SK-N-SH treated with all-trans-retinoic acid at 6 μM for 48 hours (cell line): ENCODE measurements around the gene ZNF654.
"Not testable (repeated sequence)": the region's sequence is repeated elsewhere in the genome, so short reads cannot be mapped to it uniquely, and the experiment has no call there.

Experiments
- ATAC-seq: fragments of 200-7000 bp; cut with Tn5 transposase; 3 replicates; pipeline ENCODE4 v1.9.1; 2020; ENCODE audit warnings: mild to moderate bottlenecking, moderate library complexity
- BACH2 ChIP-seq: fragments of 250-450 bp; sonication (Bioruptor Pico); IDR thresholded peaks from 2 replicates; pipeline ENCODE4 v1.9.0; 2021; ENCODE audit warnings: mild to moderate bottlenecking, borderline replicate concordance
- ESRRG ChIP-seq: fragments of 250-450 bp; sonication (Bioruptor Pico); IDR thresholded peaks from 2 replicates; pipeline ENCODE4 v1.6.1; 2021; ENCODE audit warnings: mild to moderate bottlenecking
- GLIS3 ChIP-seq: fragments of 250-450 bp; sonication (Bioruptor Pico); IDR thresholded peaks from 2 replicates; pipeline ENCODE4 v1.5.0; 2020; ENCODE audit warnings: mild to moderate bottlenecking, moderate library complexity
- ISL1 ChIP-seq: fragments of 250-450 bp; sonication (Bioruptor Pico); IDR thresholded peaks from 2 replicates; pipeline ENCODE4 v2.1.2; 2022; ENCODE audit warnings: mild to moderate bottlenecking, moderate library complexity
- OSR1 ChIP-seq: fragments of 250-450 bp; sonication (Bioruptor Pico); IDR thresholded peaks from 2 replicates; pipeline ENCODE4 v1.8.0; 2022; ENCODE audit warnings: moderate library complexity, mild to moderate bottlenecking, inconsistent platforms
- PPARA ChIP-seq: fragments of 250-450 bp; sonication (Bioruptor Pico); IDR thresholded peaks from 2 replicates; pipeline ENCODE4 v1.5.0; 2020; ENCODE audit warnings: mild to moderate bottlenecking, borderline replicate concordance
- RARB ChIP-seq: fragments of 250-450 bp; sonication (Bioruptor Pico); IDR thresholded peaks from 2 replicates; pipeline ENCODE4 v1.8.0; 2021; ENCODE audit warnings: mild to moderate bottlenecking, moderate library complexity
- TCF4 ChIP-seq: fragments of 250-450 bp; sonication (Bioruptor Pico); IDR thresholded peaks from 2 replicates; pipeline ENCODE4 v1.8.0; 2021; ENCODE audit warnings: mild to moderate bottlenecking, moderate library complexity, borderline replicate concordance
- TOX ChIP-seq: fragments of 250-450 bp; sonication (Bioruptor Pico); IDR thresholded peaks from 2 replicates; pipeline ENCODE4 v1.8.0; 2021; ENCODE audit warnings: mild to moderate bottlenecking, moderate library complexity, borderline replicate concordance
- TSHZ2 ChIP-seq: fragments of 250-450 bp; sonication (Bioruptor Pico); IDR thresholded peaks from 2 replicates; pipeline ENCODE4 v1.5.0; 2020; ENCODE audit warnings: mild to moderate bottlenecking, moderate library complexity
- ZC3H10 ChIP-seq: fragments of 250-450 bp; sonication (Bioruptor Pico); IDR thresholded peaks from 2 replicates; pipeline ENCODE4 v1.5.1; 2021; ENCODE audit warnings: mild to moderate bottlenecking, moderate library complexity
- ZFP3 ChIP-seq: fragments of 250-450 bp; sonication (Bioruptor Pico); IDR thresholded peaks from 2 replicates; pipeline ENCODE4 v1.5.0; 2020; ENCODE audit warnings: mild to moderate bottlenecking, moderate library complexity
- ZFP30 ChIP-seq: fragments of 450-650 bp; formaldehyde crosslinking; IDR thresholded peaks from 2 replicates; pipeline ENCODE4 v1.5.0; 2022; ENCODE audit warnings: mild to moderate bottlenecking, moderate library complexity
- ZNF565 ChIP-seq: fragments of 450-650 bp; formaldehyde crosslinking; conservative IDR thresholded peaks from 2 replicates; pipeline ENCODE4 v1.5.0; 2020; ENCODE audit warnings: low read depth, mild to moderate bottlenecking, moderate library complexity
- ZNF70 ChIP-seq: fragments of 450-650 bp; formaldehyde crosslinking; IDR thresholded peaks from 2 replicates; pipeline ENCODE4 v1.5.0; 2020; ENCODE audit warnings: mild to moderate bottlenecking, moderate library complexity
- ZNF8 ChIP-seq: fragments of 450-650 bp; formaldehyde crosslinking; IDR thresholded peaks from 2 replicates; pipeline ENCODE4 v1.5.0; 2020; ENCODE audit warnings: mild to moderate bottlenecking, moderate library complexity
- TF ChIP-seq, protein P1 (sequence below): fragments of 250-450 bp; sonication (Bioruptor Pico); IDR thresholded peaks from 2 replicates; pipeline ENCODE4 v1.8.0; 2021; ENCODE audit warnings: low read depth, mild to moderate bottlenecking, moderate library complexity, borderline replicate concordance
- TF ChIP-seq, protein P2 (sequence below): fragments of 250-450 bp; sonication (Bioruptor Pico); IDR thresholded peaks from 2 replicates; pipeline ENCODE4 v1.5.1; 2021; ENCODE audit warnings: mild to moderate bottlenecking, moderate library complexity
- TF ChIP-seq, protein P3 (sequence below): fragments of 250-450 bp; sonication (Bioruptor Pico); IDR thresholded peaks from 2 replicates; pipeline ENCODE4 v1.8.0; 2020; ENCODE audit warnings: mild to moderate bottlenecking, moderate library complexity, borderline replicate concordance

ZNF654 gene

GRCh38 chr3:88180398-88180999, 121.4 kb downstream of the ZNF654 start:
- peak; percentile 76 for ATAC-seq
- no peak for TF ChIP-seq ZNF8 (CRISPR knock-in tag)
- no peak for TF ChIP-seq ISL1 (CRISPR knock-in tag)
- no peak for TF ChIP-seq ZFP30 (CRISPR knock-in tag)
- no peak for TF ChIP-seq TSHZ2 (CRISPR knock-in tag)
- no peak for TF ChIP-seq ESRRG
- TF ChIP-seq OSR1 (CRISPR knock-in tag), result no peak
- no peak for TF ChIP-seq PPARA (CRISPR knock-in tag)
- no peak for TF ChIP-seq ZC3H10 (CRISPR knock-in tag)
- TF ChIP-seq, protein P1, sequence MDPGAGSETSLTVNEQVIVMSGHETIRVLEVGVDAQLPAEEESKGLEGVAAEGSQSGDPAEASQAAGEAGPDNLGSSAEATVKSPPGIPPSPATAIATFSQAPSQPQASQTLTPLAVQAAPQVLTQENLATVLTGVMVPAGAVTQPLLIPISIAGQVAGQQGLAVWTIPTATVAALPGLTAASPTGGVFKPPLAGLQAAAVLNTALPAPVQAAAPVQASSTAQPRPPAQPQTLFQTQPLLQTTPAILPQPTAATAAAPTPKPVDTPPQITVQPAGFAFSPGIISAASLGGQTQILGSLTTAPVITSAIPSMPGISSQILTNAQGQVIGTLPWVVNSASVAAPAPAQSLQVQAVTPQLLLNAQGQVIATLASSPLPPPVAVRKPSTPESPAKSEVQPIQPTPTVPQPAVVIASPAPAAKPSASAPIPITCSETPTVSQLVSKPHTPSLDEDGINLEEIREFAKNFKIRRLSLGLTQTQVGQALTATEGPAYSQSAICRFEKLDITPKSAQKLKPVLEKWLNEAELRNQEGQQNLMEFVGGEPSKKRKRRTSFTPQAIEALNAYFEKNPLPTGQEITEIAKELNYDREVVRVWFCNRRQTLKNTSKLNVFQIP (CRISPR knock-in tag), result no peak

DNA sequence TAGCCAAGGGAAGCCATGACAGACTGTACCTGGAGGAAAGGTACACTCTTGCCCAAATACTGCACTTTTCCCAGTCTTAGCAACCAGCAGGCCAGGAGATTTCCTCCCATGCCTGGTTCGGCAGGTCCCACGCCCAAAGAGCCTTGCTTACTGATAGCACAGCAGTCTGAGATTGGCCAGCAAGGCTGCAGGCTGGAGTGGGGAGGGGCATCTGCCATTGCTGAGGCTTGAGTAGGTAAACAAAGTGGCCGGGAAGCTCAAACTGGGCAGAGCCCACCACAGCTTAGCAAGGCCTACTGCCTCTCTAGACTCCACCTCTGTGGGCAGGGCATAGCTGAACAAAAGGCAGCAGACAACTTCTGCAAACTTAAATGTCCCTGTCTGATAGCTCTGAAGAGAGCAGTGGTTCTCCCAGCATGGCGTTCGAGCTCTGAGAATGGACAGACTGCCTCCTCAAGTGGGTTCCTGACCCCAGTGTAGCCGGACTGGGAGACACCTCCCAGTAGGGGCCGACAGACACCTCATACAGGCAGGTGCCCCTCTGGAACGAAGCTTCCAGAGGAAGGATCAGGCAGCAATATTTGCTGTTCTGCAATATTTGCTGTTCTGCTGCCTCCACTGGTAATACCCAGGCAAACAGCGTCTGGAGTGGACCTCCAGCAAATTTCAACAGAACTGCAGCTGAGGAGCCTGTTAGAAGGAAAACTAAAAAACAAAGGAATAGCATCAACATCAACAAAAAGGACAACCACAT, 123.3 kb downstream of the ZNF654 start:
- not testable (repeated sequence) for ATAC-seq

- TF ChIP-seq, protein P1 (CRISPR knock-in tag), result no peak
- TF ChIP-seq ZFP30 (CRISPR knock-in tag), result no peak
- no peak for TF ChIP-seq RARB (CRISPR knock-in tag)
- TF ChIP-seq ZNF565 (CRISPR knock-in tag), result no peak
- no peak for TF ChIP-seq ZFP3 (CRISPR knock-in tag)
- TF ChIP-seq BACH2 (CRISPR knock-in tag), result no peak
- TF ChIP-seq, protein P2, sequence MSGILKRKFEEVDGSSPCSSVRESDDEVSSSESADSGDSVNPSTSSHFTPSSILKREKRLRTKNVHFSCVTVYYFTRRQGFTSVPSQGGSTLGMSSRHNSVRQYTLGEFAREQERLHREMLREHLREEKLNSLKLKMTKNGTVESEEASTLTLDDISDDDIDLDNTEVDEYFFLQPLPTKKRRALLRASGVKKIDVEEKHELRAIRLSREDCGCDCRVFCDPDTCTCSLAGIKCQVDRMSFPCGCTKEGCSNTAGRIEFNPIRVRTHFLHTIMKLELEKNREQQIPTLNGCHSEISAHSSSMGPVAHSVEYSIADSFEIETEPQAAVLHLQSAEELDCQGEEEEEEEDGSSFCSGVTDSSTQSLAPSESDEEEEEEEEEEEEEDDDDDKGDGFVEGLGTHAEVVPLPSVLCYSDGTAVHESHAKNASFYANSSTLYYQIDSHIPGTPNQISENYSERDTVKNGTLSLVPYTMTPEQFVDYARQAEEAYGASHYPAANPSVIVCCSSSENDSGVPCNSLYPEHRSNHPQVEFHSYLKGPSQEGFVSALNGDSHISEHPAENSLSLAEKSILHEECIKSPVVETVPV, result no peak
- TF ChIP-seq TCF4, result no peak
- no peak for TF ChIP-seq ZNF70 (CRISPR knock-in tag)
- TF ChIP-seq, protein P3, sequence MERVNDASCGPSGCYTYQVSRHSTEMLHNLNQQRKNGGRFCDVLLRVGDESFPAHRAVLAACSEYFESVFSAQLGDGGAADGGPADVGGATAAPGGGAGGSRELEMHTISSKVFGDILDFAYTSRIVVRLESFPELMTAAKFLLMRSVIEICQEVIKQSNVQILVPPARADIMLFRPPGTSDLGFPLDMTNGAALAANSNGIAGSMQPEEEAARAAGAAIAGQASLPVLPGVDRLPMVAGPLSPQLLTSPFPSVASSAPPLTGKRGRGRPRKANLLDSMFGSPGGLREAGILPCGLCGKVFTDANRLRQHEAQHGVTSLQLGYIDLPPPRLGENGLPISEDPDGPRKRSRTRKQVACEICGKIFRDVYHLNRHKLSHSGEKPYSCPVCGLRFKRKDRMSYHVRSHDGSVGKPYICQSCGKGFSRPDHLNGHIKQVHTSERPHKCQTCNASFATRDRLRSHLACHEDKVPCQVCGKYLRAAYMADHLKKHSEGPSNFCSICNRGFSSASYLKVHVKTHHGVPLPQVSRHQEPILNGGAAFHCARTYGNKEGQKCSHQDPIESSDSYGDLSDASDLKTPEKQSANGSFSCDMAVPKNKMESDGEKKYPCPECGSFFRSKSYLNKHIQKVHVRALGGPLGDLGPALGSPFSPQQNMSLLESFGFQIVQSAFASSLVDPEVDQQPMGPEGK (CRISPR knock-in tag), result no peak
- no peak for TF ChIP-seq GLIS3 (CRISPR knock-in tag)
- no peak for TF ChIP-seq ZNF8 (CRISPR knock-in tag)
- no peak for TF ChIP-seq TSHZ2 (CRISPR knock-in tag)
- no peak for TF ChIP-seq ESRRG
- no peak for TF ChIP-seq TOX
- no peak for TF ChIP-seq PPARA (CRISPR knock-in tag)
Observed at GRCh38 chr3:88188436-88188835, 129.4 kb downstream of the ZNF654 start.

More at GRCh38 chr3:88188436-88188835, 129.4 kb downstream of the ZNF654 start:
- peak; percentile 90 for ATAC-seq
